Neural cell (in vitro differentiated cells): ENCODE results near the gene PASD1.

Experiments used
- CTCF ChIP-seq: fragments of 450-650 bp; IDR thresholded peaks from 2 replicates; pipeline ENCODE4 v1.5.1; 2014; ENCODE audit warnings: antibody characterized with exemption, mild to moderate bottlenecking, moderate library complexity; ENCODE audit not compliant: poor library complexity, severe bottlenecking
- EP300 ChIP-seq: fragments of 450-650 bp; conservative IDR thresholded peaks from 2 replicates; pipeline ENCODE4 v1.6.1; 2014; ENCODE audit warnings: antibody characterized with exemption, mild to moderate bottlenecking, moderate library complexity; ENCODE audit not compliant: poor library complexity, severe bottlenecking
- TAF1 ChIP-seq: IDR thresholded peaks from 2 replicates; pipeline ENCODE4 v1.6.1; 2012; ENCODE audit warnings: low read depth

DNA sequence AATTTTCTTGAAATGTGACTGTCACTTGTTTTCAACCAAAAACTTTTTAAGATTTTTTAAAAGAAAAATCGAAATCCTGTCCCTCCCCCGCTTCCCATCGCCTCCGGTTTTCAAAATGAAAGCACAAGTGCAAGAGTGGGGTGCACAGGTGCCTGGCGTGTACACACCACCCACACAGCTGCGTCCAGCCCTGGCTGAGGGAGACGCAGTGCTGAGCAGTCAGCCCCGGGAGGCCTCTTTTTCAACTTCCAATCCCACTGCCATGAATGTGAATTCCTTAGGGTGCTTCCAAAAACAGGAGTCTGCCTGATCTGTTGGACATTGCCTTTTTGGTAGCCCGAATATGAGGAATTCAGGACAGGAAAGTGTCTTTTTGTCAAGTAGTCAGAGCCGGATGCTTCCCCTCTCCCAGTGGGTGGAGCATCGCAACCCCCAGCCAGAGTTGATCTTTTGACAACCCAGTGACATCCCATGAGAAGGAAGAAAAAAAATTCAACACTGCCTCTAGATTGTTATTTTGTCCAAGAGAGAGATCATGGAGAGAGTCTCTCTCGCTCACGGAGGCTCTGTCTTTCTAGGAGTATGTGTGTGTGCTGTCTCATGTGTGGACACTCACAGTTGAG lies 140.7 kb downstream of the PASD1 start:
- no peak for TF ChIP-seq CTCF
- no peak for TF ChIP-seq EP300
- TF ChIP-seq TAF1 = no peak
